Measurements from ENCODE around the gene SLC38A5. TPM values are rescaled to one million over a fixed set of nuclear protein-coding genes. Genes with fewer than 3 reads are reported as not detected.
A peak's percentile ranks its signal among the peaks of the same experiment; 100 is the strongest.

SLC38A5 gene
- total and polyA plus RNA-seq, 9 of the 15 experiments (the other 6 are each of a cell fraction or from before 2014, with no cell fraction given), result 9.3 to 228 (median 142) TPM

- TF ChIP-seq GMEB1 (CRISPR knock-in tag; IDR thresholded peaks at IDR 0.05) (peak; percentile 56; the same call in 1 of the 2 replicates), MECOM (CRISPR knock-in tag; IDR thresholded peaks at IDR 0.05) (no peak), ZNF224 (CRISPR knock-in tag; IDR thresholded peaks at IDR 0.05) (no peak), GABPB1 (CRISPR knock-in tag; IDR thresholded peaks at IDR 0.05) (no peak; the same call in 1 of the 2 replicates), CBX2 (IDR thresholded peaks at IDR 0.05; ENCODE audit: insufficient read depth, low read length, poor library complexity, severe bottlenecking) (no peak), STAG1 (CRISPR knock-in tag; IDR thresholded peaks at IDR 0.05; ENCODE audit: borderline replicate concordance) (no peak), THRB (CRISPR knock-in tag; conservative IDR thresholded peaks at IDR 0.05) (no peak), PCBP1 (IDR thresholded peaks at IDR 0.05; ENCODE audit: low read depth, low read length, poor library complexity, severe bottlenecking) (peak; percentile 86), SREBF1 (IDR thresholded peaks at IDR 0.05; ENCODE audit: borderline replicate concordance, low read depth, low read length) (no peak), ZNF232 (CRISPR knock-in tag; IDR thresholded peaks at IDR 0.05) (no peak), ZNF717 (CRISPR knock-in tag; IDR thresholded peaks at IDR 0.05) (no peak), NONO (IDR thresholded peaks at IDR 0.05; ENCODE audit: low read depth in 2 of 2, low read length in 1 of 2) (no peak), ZNF395 (CRISPR knock-in tag; IDR thresholded peaks at IDR 0.05) (no peak), MED1 (CRISPR knock-in tag; IDR thresholded peaks at IDR 0.05; ENCODE audit: borderline replicate concordance) (no peak), CBFA2T3 (IDR thresholded peaks at IDR 0.05) (no peak), ZNF75A (CRISPR knock-in tag; IDR thresholded peaks at IDR 0.05) (no peak), SIN3B (IDR thresholded peaks at IDR 0.05; ENCODE audit: low read depth) (no peak), MEIS2 (IDR thresholded peaks at IDR 0.05; ENCODE audit: partially characterized antibody) (no peak), CGGBP1 (CRISPR knock-in tag; IDR thresholded peaks at IDR 0.05) (no peak), DACH1 (IDR thresholded peaks at IDR 0.05; ENCODE audit: partially characterized antibody) (no peak), HNRNPUL1 (IDR thresholded peaks at IDR 0.05; ENCODE audit: low read length) (no peak), ZNF639 (CRISPR knock-in tag; conservative IDR thresholded peaks at IDR 0.05 in 1 of 2, IDR thresholded peaks at IDR 0.05 in 1 of 2) (0 out of 4 replicates have a peak, but pooled peaks of 1 of the 2 experiments have one; percentile 18)
These were observed 38.6 kb upstream of the SLC38A5 start, which contains the start of gene PORCN (continued) for GRCh38 chrX:48508400-48509244.

Data from K562 (cell line).